Lung (tissue), 12 donors: ENCODE results near the gene NXNL2. TPM values are rescaled to one million over a fixed set of nuclear protein-coding genes. Genes with fewer than 3 reads are reported as not detected.

ENCODE experiments used
- ATAC-seq: fragments of 200-7000 bp; cut with Tn5 transposase; one replicate; pipeline ENCODE4 v1.9.1; 2020; ENCODE audit warnings: moderate number of reproducible peaks; ENCODE audit not compliant: insufficient read depth, low FRiP score
- DNase-seq, 3 donors: peaks; one replicate each; pipeline ENCODE4 v3.0.0-alpha.2; 2013 to 2017
- H3K27ac ChIP-seq, 2 donors: one replicate each; pipeline ENCODE4 v1.5.1; 2013; ENCODE audit warnings: mild to moderate bottlenecking in 2 of 2, moderate library complexity in 2 of 2, control low read depth in 1 of 2, inconsistent platforms in 1 of 2, low read depth in 1 of 2, low read length in 1 of 2
- H3K27me3 ChIP-seq, 3 donors: one replicate each; pipeline ENCODE4 v1.5.1; 2013; ENCODE audit warnings: low read length in 2 of 3; ENCODE audit not compliant: control insufficient read depth in 3 of 3, insufficient read depth in 3 of 3
- H3K36me3 ChIP-seq, 4 donors: one replicate each; pipeline ENCODE4 v1.5.1; 2013; ENCODE audit warnings: low read length in 4 of 4, mild to moderate bottlenecking in 1 of 4, moderate library complexity in 1 of 4; ENCODE audit not compliant: control insufficient read depth in 4 of 4, insufficient read depth in 4 of 4
- H3K4me1 ChIP-seq, 5 donors: one replicate each; pipeline ENCODE4 v1.5.1; 2013; ENCODE audit warnings: low read length in 5 of 5, mild to moderate bottlenecking in 2 of 5, moderate library complexity in 1 of 5; ENCODE audit not compliant: control insufficient read depth in 5 of 5, insufficient read depth in 5 of 5
- H3K4me3 ChIP-seq: one replicate; pipeline ENCODE4 v1.5.1; 2013; ENCODE audit warnings: mild to moderate bottlenecking, control low read depth, moderate library complexity
- H3K9ac ChIP-seq, 2 donors: one replicate each; pipeline ENCODE4 v1.5.1; 2013; ENCODE audit warnings: low read length in 2 of 2, control low read depth in 1 of 2; ENCODE audit not compliant: insufficient read depth in 1 of 2
- H3K9me3 ChIP-seq, 4 donors: one replicate each; pipeline ENCODE4 v1.5.1; 2013; ENCODE audit warnings: low read length in 3 of 4, mild to moderate bottlenecking in 1 of 4, moderate library complexity in 1 of 4; ENCODE audit not compliant: control insufficient read depth in 4 of 4, insufficient read depth in 3 of 4
- CTCF ChIP-seq: IDR thresholded peaks from 2 replicates; pipeline ENCODE4 v1.5.1; 2012; ENCODE audit warnings: mild to moderate bottlenecking; ENCODE audit errors: control extremely low read depth, extremely low read depth
- WGBS, 2 donors: extraction: QIAGEN DNeasy Blood & Tissue Kit; methylation state at CpG; one replicate each; pipeline ENCODE4 v1.1.7; 2013; 5-methylcytosine and 5-hydroxymethylcytosine counted together
- polyA plus RNA-seq, 2 donors: library from polyadenylated mRNA; stranded (reverse); fragments of 200-250 nt; gene quantifications; one replicate each; pipeline ENCODE4 v1.2.1, GENCODE V29; 2013
- total RNA-seq, 2 donors: library from RNA; depleted of rRNA in 1 of 2; stranded (reverse); fragments of >200 nt in 1 of 2; gene quantifications; one replicate each; pipeline ENCODE4 v1.2.1, GENCODE V29; 2014 to 2021
- donor health status: control.
- donor health status: control.
- donor health status: Bipolar disorder and iron deficiency.
- donor health status: healthy.
- donor health status: DM: yes; HTN: yes; CAD: no.

Gene NXNL2
- total and polyA plus RNA-seq, 4 donors, result 0.09 to 0.91 (median 0.43) TPM

DNA sequence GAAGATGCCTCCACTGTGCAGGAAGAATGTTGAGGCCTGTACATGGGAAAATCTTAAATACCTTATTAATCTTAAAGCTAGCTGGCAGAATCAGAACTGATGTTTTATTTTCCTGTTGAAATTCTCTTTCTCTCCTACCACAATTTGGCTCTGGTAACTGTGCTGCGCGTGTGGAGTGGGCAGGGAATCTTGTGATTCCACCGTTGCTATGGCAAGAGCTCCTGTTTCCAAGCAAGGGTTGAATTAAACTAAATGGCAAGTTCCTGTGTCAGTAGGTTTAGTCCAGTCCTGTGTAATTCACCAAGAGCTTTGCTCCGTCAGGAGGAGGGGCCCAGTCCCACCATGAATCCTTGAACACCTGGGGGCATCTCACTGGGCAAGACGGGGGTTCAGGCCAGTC lies 36.4 kb downstream of the NXNL2 start:
- no peak overlapping the region for H3K27ac ChIP-seq
- DNase-seq (peak in 2 of 3 donors; percentile 23 to 25), ATAC-seq (no peak)
- no peak overlapping the region for H3K4me3 ChIP-seq
- 84 to 90% methylated on average over 5 of the region's 5 CpGs for WGBS, 2 donors
- TF ChIP-seq CTCF, result no peak
- H3K27me3 ChIP-seq, result no peaks in the 10 kb centered on the region
- H3K9me3 ChIP-seq, result no peaks in the 10 kb centered on the region
- H3K36me3 ChIP-seq, result no peaks in the 10 kb centered on the region
- H3K9ac ChIP-seq, result no peak overlapping the region
- peaks cover 0 to 9% (median 0%) of the 10 kb centered on the region in 5 donors for H3K4me1 ChIP-seq

- Histone ChIP-seq H3K4me1 (peaks cover 0 to 9% (median 0%) of the 10 kb centered on the region in 5 donors), H3K9ac (no peak overlapping the region), H3K27ac (no peak overlapping the region), H3K36me3 (no peaks in the 10 kb centered on the region), H3K4me3 (no peak overlapping the region), H3K27me3 (no peaks in the 10 kb centered on the region), H3K9me3 (no peaks in the 10 kb centered on the region)
- ATAC-seq (no peak), DNase-seq (no peak)
- WGBS, 2 donors, result 94 to 98% methylated on average over 7 of the region's 7 CpGs
- no peak for TF ChIP-seq CTCF
These were observed 37.7 kb downstream of the NXNL2 start for GRCh38 chr9:88572684-88573083.

GRCh38 chr9:88574953-88575352 lies 40.0 kb downstream of the NXNL2 start:
- H3K27me3 ChIP-seq, result no peaks in the 10 kb centered on the region
- ATAC-seq (no peak), DNase-seq (peak; percentile 57 to 82 (median 80))
- no peak for TF ChIP-seq CTCF
- H3K27ac ChIP-seq, result no peak overlapping the region
- no peak overlapping the region for H3K4me3 ChIP-seq
- H3K9ac ChIP-seq, result no peak overlapping the region
- H3K36me3 ChIP-seq, result no peaks in the 10 kb centered on the region
- H3K4me1 ChIP-seq, result peaks cover 0 to 9% (median 0%) of the 10 kb centered on the region in 5 donors
- 9 to 18% methylated on average over 7 of the region's 7 CpGs for WGBS, 2 donors
- no peaks in the 10 kb centered on the region for H3K9me3 ChIP-seq
